Mucosa of gallbladder (tissue), 1 donor: ENCODE results near the gene PRELID1. TPM values are rescaled to one million over a fixed set of nuclear protein-coding genes. Genes with fewer than 3 reads are reported as not detected.
"Not testable (repeated sequence)": the region's sequence is repeated elsewhere in the genome, so short reads cannot be mapped to it uniquely, and the experiment has no call there.

Experiments
- DNase-seq: peaks from one replicate; pipeline ENCODE4 v3.0.0-alpha.2; 2020; ENCODE audit warnings: low spot score
- total RNA-seq: library from RNA; stranded (reverse); gene quantifications from one replicate; pipeline ENCODE4 v1.2.1, GENCODE V29; 2021
- donor health status: DM: no; HTN: no; CAD: no.

PRELID1 gene, protein sequence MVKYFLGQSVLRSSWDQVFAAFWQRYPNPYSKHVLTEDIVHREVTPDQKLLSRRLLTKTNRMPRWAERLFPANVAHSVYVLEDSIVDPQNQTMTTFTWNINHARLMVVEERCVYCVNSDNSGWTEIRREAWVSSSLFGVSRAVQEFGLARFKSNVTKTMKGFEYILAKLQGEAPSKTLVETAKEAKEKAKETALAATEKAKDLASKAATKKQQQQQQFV
- 106 TPM for total RNA-seq

DNA sequence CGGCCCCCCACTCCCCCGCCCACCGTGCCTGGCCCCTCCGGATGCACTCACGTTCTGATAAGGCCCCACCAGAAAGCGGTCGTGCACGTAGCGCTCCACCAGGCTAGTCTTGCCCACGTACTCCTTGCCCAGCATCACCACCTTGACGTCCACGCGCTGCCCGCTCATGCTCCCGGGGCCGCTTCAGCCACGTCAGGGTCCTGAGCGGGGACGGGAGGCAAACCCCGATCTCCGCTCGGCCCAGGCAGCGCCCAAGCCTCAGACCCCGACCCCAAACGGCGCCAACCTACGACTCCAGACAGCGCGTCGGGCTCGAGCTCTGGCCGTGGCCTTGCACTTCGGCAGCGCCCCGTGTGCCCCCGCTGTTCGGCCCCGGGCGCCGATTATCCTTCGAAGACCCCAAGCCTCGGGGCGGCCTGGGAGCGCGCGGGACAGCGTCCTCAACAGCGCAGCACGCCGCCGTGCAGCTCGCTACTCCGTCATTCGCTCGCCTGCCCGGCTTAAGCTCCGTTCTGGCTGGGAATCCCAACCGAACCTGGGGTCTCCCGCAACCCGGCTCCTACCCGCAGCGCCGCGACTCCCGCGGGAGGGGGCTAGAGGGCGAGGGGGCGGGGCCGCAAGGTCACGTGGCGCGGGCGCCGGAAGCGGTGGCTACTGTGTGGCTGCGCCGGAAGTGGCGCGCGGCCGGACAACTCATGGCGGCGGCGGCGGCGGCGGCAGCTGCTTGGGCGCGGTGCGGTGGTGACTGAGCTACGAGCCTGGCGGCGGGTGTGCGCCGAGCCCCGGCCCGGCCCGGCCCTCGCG lies at the start of gene PRELID1, which contains the start of gene RAB24:
Gene PRELID1, plus strand, starts transcription at position 679 of the 804 bp plus-strand sequence. CDS start 187 bp downstream, outside the sequence.
Gene RAB24, minus strand, starts transcription at position 599 of the 804 bp plus-strand sequence. Its CDS starts 431 bp downstream, at position 168.
- peak; percentile 90 for DNase-seq

DNA sequence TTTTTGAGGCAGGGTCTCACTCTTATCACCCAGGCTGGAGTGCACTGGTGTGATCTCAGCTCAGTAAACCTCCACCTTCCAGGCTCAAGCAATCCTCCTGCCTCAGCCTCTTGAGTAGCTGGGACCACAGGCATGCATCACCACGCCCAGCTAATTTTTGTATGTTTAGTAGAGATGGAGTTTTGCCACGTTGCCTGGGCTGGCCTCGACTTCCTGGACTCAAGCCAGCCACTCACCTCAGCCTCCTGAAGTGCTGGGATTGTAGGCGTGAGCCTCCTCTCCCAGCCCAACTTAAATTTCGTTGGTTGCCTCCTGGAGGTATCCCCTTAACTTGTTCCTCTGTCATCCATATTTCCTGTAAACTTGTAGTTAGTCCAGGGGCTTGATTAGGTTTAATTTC lies 47.3 kb upstream of the PRELID1 start:
- DNase-seq = no peak

DNA sequence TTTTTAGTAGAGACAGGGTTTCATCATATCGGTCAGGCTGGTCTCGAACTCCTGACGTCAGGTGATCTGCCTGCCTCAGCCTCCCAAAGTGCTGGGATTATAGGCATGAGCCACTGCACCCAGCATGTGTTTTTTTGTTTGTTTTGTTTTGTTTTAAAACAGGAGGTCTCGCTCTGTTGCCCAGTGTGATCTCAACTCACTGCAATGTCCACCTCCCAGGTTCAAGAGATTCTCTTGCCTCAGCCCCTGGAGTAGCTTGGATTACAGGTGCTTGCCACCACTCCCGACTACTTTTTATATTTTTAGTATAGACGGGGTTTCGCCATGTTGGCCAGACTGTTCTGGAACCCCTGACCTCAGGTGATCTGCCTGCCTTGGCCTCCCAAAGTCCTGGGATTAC lies 44.9 kb upstream of the PRELID1 start:
- not testable (repeated sequence) for DNase-seq

DNA sequence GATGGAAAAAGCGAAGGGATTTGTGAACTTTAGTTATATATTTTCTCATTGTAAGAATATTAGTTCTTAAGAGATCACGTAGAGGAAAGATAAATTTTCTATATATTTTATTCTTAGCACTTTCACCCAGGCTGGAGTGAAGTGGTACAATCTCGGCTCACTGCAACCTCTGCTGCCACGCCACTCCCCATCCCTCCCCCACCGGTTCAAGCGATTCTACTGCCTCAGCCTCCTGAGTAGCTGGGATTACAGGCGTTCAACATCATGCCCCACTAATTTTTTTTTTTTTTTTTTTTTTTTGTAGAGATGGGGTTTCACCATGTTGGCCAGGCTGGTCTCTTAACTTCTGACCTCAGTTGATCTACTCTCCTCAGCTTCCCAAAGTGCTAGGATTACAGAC lies 42.6 kb upstream of the PRELID1 start:
- no peak for DNase-seq

DNA sequence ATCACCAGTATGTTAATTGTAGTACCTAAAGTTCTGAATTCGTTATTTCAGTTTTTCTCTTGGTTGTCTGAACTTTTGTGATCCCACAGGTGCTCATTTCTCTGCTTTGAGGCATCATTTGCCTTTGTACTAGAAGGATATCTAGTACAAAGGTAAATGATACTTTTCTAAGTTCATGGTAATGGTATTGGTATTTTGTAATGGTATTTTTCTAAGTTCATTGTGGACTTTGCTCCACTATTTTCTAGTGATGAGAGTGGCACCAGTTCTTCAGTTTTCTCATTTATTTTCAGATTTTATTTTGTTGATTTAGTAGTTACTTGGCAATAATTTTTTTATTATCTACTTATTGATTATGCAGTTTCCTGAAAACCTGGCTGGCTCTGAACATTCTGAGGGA lies 42.1 kb upstream of the PRELID1 start:
- DNase-seq = no peak

DNA sequence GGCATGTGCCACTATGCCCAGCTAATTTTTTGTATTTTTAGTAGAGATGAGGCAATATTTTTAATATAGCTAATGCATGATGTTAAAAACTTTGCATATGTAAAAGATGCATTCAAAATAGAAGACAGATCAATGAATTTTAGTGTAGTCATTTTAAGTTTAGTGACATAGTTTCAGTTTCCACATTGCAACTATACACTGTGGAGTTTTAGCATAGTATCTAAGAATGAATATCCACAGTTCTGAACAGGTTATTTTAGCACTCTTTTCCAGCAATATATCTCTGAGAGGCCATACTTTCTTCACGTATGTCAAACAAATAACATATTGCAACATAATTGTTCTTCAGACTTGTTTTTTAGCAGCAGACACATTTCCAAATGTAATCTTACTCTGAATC lies 39.4 kb upstream of the PRELID1 start:
- no peak for DNase-seq

DNA sequence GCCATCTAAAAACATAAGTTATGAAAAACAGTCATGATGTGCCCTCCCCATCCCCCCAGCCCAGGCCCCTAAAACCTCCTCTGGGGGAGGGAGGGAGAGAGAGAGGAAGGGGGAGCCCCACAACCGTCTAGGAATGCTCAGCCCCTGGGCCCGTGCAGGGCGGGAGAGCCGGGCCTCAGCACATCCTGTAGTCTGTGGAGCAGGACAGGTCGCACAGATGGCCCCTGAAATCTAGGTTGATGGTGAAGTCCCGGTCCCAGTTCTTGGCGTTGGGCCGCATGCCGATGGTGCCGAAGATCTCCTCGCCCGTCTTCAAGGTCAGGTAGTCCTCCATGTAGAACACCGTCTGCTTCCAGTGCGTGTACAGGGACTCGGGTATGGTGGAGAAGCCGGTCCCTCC lies 38.2 kb upstream of the PRELID1 start:
- DNase-seq = no peak

DNA sequence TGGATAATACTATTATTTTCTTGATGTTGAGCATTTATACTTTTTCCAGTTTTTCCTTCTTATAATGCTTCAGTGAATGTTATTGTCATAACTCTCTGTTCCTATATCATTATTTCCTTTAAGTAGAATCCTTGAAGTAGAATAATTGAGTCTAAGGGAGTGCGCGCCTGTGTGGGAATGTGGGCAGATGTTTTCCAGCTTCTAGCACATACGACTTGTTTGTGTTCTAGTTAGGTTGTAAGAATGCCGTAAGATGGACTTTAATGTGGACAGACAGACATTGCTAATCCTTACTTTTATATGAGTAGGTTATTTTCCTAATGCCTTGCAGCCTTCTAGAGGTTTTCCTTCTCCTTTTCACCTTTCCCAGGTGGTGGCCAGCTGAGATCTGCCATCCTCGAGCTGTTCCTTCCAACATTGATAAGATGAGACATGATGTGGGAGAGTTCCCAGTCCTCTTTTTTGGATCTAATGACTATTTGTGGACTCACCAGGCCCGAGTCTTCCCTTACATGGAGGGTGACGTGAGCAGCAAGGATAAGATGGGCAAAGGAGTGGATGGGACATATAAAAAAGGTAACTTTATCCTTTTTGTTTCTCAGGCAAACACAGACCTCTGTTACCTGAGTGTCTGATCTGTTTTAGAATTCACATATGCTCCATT lies 34.2 kb upstream of the PRELID1 start:
- DNase-seq = no peak

DNA sequence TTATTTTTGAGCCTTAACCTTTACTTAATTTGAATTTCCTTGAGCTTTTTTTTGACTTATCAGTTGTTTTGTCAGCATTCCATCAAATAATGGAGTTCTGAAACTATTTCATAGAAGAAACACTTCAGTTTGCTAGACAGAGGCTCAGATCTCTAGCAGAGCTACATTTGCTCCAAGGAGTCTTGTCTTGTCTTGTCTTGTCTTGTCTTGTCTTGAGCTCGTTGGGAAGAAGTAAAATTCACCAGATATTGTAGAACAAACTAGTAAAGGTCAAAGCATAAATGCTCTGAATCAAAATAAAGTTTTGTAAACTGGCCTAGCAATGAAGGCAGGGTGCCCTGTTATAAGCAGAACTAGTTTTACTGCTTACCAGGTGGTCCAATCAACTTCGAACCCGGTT lies 33.6 kb upstream of the PRELID1 start:
- DNase-seq = no peak

DNA sequence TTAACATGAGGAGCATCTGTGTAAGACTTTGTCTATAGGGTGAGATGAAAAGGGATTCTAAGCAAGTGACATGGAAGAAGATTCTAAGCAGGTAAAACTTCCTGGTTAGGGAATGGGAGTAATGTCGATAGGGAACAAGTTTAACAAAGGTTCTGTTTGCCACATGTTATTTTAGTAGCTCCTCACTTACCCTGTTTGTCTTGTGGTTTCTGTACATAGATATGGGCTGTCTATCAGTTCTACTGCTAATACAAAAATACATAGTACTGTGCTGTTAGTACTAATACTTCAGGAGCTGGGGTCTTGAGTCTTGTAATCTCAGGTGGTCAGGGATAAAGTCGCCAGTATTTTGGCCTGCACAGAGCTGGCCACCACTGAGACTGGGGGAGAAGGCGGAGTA lies 32.9 kb upstream of the PRELID1 start:
- DNase-seq = no peak

DNA sequence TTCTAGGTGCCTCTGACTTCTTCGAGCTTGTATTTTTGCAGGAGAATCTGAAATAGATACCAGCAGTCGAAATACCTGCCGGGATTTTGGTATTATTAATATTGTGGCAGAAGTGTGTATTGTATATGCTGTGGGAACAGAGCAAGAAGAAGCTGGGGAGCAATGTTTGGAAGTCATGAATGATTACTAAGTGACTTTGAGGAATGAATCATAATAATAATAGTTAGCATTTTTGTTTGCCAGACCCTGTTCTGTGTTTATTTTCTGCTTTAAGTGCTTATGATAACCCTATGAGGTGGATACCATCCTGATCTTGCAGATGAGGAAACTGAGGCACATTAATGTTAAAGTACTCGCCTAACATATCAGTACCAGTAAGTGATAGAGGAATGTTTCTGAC lies 32.5 kb upstream of the PRELID1 start:
- DNase-seq = no peak

DNA sequence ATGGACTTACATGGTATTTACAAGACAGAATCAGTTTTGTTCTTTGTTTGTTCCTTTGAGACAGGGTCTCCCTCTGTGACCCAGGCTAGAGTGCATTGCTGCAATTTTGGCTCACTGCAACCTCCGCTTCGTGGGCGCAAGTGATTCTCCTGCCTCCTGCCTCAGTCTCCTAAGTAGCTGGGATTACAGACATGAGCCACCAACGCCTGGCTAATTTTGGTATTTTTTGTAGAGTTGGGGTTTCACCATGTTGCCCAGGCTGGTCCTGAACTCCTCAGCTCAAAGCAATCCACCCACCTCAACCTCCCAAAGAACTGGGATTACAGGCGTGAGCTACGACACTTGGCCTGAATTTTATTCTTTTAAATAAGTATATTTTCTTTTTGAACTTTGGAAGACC lies 27.7 kb upstream of the PRELID1 start:
- DNase-seq = no peak

DNA sequence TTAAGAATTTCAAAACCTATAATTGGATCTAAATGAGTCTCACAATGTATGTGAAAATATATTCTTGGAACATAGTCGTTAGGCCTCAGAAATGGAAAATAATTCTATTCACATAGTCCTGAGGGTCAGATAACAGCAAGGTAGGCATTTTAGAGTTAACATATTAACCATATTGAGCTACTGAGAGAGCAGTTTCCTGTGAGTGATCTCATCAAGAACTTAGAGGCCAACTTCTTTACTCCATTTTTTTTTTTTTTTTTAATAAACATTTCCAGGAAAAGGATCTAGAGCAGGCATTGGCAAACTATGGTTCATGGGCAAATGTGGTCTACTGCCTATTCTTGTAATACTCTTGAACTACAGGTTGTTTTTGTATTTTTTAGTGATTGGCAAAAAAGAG lies 26.7 kb upstream of the PRELID1 start:
- no peak for DNase-seq

DNA sequence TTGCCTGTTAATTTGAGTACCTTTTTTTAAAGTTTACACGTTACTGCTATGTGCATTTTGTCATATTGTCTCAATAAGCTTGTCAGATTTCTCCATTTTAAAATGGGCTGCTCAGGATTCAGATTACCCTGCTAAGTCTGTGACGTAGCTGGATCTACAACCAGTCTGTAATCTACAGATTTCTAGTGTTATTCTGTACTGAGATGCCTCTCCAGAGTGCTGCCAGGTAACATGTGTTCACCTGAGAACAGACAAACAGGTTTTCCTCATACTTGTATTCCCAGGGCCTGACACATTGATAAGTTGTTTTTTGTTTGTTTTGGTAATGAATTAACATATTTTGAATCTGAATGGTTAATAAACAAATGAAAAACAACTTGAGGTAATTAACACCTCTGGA lies 15.4 kb upstream of the PRELID1 start:
- no peak for DNase-seq

DNA sequence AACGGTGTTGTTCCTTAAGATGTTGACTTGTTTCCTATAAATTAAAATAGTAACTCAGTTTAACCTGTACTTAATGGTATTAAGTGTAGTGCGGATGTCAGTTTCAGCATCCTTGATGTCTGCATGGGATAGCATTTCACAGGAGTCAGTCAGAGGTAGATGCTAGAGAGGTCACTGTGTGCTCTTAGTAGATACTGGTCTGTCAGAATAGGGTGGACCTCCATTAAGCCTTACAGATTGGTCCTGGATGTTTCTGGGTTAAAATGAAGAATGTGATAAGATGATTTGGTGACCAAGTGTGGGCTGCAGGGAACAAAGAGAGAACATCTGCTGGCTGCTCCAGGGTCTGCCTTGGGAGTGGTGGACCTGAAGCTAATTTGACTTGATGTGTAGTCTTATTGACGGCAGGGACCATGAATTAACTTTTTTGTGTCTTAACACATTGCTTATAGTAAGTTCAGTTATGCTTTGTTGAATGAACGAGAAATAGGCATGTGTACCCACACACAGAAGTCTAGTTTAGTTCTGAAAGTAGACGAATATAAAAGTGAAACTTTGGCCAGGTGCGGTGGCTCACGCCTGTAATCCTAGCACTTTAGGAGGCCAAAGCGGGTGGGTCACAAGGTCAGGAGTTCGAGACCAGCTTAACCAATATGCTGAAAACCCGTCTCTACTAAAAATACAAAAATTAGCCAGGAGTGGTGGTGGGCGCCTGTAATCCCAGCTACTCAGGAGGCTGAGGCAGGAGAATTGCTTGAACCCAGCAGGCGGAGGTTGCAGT lies 12.6 kb upstream of the PRELID1 start:
- no peak for DNase-seq

DNA sequence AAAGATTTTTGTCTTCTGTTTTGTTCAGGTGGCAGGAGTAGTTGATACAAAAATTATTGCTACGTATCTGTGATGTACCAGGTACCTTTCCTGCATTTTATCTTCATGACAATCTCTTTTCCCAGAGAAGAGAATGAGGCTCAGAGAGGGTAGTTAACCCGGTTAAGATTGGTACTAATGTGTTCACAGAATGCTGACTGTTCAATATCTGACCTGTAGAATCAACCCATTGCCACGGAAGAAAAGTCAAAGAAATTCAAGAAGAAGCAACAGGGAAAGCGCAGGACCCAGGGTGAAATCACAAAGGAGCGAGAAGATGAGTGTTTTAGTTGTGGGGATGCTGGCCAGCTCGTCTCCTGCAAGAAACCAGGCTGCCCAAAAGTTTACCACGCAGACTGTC lies 11.9 kb upstream of the PRELID1 start:
- DNase-seq = no peak

DNA sequence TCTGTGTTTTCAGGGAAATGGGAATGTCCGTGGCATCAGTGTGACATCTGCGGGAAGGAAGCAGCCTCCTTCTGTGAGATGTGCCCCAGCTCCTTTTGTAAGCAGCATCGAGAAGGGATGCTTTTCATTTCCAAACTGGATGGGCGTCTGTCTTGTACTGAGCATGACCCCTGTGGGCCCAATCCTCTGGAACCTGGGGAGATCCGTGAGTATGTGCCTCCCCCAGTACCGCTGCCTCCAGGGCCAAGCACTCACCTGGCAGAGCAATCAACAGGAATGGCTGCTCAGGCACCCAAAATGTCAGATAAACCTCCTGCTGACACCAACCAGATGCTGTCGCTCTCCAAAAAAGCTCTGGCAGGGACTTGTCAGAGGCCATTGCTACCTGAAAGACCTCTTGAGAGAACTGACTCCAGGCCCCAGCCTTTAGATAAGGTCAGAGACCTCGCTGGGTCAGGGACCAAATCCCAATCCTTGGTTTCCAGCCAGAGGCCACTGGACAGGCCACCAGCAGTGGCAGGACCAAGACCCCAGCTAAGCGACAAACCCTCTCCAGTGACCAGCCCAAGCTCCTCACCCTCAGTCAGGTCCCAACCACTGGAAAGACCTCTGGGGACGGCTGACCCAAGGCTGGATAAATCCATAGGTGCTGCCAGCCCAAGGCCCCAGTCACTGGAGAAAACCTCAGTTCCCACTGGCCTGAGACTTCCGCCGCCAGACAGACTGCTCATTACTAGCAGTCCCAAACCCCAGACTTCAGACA lies 9.6 kb upstream of the PRELID1 start:
- DNase-seq = no peak

DNA sequence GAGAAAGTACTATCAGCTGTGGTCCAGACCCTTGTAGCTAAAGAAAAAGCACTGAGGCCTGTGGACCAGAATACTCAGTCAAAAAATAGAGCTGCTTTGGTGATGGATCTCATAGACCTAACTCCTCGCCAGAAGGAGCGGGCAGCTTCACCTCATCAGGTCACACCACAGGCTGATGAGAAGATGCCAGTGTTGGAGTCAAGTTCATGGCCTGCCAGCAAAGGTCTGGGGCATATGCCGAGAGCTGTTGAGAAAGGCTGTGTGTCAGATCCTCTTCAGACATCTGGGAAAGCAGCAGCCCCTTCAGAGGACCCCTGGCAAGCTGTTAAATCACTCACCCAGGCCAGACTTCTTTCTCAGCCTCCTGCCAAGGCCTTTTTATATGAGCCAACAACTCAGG lies 9.0 kb upstream of the PRELID1 start:
- DNase-seq = no peak

DNA sequence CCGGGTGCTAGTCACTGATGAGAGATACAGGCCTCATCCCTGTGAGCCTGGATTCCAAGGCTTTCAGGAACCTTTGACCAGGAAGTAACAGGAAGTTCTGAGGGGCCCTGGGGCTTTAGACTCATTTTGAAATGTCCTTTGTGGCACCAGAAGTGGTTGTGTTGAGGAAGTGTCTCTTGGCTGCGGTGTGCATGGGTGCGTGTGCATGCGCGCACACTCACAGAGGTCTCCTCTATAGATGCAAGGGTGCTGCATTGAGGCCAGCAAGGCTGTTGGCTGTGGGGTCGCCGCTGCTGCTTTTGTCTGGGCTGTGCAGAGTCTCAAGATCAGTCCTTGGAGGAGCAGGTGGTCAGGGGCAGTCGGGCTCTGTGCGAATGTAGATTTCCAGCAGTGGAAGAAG lies 7.7 kb upstream of the PRELID1 start:
- DNase-seq = no peak

DNA sequence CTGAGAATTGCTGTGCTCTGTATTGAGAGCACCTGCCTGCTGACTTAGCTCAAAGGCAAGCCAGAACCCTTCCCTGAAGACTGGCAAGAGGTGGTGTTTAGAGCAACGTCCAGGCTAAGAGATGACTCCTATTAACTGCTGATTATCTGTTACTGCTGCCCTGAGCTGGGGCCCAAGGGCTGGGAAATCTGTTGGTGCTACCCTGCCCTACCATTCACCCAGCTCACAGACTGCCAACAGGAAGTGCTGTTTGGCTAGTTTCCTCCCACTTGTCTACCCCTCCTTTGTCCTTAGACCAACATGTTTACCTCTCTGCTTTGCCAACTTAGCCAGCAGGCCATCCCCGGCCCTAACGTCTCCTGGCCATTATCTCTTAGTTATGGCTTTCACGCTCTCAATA lies 7.0 kb upstream of the PRELID1 start:
- no peak for DNase-seq

DNA sequence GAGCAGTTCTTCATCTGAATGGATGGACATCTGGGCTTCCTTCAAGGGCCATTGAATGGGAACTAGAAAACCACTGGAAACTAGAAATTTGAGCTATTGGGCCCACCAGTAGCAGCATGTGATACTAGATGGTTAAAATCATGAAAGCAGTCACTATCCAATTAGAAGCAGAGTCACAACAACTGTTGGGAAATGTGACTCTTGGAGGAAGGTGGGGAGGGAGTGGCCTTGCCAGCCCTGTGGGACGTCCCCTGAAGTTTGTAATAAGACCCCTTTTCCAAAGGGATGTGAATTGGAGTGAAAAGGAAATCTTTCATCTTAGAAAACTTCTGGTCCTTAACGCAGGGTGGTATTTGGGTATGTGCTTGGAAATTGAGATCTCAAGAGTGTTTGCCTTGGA lies 5.7 kb upstream of the PRELID1 start:
- DNase-seq = no peak
